B cell (primary cell): Measurements from ENCODE around the gene ZNF574.

Experiments
- CTCF ChIP-seq: fragments of 200-600 bp; IDR thresholded peaks from one replicate; pipeline ENCODE4 v1.8.0; 2022; ENCODE audit warnings: antibody characterized with exemption, mild to moderate bottlenecking
- EZH2 ChIP-seq: IDR thresholded peaks from 2 replicates; pipeline ENCODE4 v1.6.1; 2012; ENCODE audit warnings: borderline replicate concordance, low read depth, mild to moderate bottlenecking, moderate library complexity, low read length; ENCODE audit not compliant: insufficient read depth, poor library complexity, severe bottlenecking

DNA sequence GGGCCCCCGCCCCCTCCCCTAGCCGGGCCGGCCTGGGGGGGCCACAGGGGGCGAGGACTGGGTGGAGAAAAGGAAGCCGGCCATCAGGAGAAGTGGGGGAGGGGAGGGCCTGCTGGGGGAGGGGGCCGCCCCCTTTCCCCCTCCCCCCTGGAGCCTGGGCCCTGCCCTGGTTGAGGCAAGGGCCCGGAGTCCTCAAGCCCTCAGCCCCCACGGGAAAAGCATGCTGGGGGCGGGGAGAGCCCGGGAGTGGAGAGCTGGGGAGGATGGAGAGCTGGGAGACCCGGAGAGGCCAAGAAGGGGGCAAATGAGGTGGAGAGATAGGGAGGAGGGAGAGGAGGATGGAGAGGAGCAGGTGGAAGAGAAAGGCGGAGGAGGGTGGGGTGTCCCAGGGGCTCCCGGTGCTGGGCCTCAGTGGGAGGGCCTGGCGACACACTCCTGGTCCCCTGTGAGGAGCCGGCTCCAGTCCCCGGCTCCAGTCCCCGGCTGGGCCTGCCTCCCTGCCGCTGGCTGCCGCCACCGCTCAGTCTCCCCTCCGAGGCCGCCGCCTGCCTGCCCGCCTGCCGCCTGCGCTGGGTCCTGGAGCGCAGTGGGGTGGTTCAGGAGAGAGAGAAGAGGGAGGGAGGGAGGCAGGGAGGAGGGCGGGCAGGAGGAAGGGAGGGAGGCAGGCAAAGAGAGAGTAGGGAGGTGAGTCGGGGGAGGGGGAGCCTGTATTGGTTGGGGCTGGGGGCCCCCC, 6.2 kb upstream of the ZNF574 start, which contains the start of gene GRIK5:
- no peak for TF ChIP-seq CTCF
- no peak for TF ChIP-seq EZH2
